IMR-90 (cell line): Measurements from ENCODE around the gene COL8A1. TPM values are rescaled to one million over a fixed set of nuclear protein-coding genes. Genes with fewer than 3 reads are reported as not detected.

Source experiments
- ATAC-seq: fragments of 200-7000 bp; cut with Tn5 transposase; 2 replicates; pipeline ENCODE4 v1.9.1; 2020; ENCODE audit warnings: low read depth, mild to moderate bottlenecking, moderate library complexity
- BruUV-seq: library from RNA; stranded (reverse); fragments of 400-500 nt; replicated peaks from 2 replicates; lab custom pipeline; 2021; lab: Mats Ljungman, UMichigan
- CTCF ChIA-PET: fragments of 300-600 bp; formaldehyde crosslinking; extraction: SDS; loops from one replicate; lab custom pipeline; 2021; ENCODE audit warnings: antibody characterized with exemption; lab: Yijun Ruan, JAX
- POLR2A ChIA-PET: fragments of 300-600 bp; sonication (Branson Sonifier 250); formaldehyde crosslinking; loops from one replicate; lab custom pipeline; 2022; ENCODE audit warnings: antibody characterized with exemption; ENCODE audit not compliant: unreplicated experiment; lab: Charles Lee
- DNase-seq: peaks from one replicate; pipeline ENCODE4 v3.0.0; 2013
- H2AFZ ChIP-seq: replicated peaks from 2 replicates; pipeline ENCODE3; 2013; ENCODE audit warnings: low read length, mild to moderate bottlenecking; ENCODE audit not compliant: poor library complexity
- H2AK5ac ChIP-seq: 2 replicates; pipeline ENCODE4 v1.6.1; 2013; ENCODE audit warnings: low read depth, low read length, inconsistent platforms
- H2AK9ac ChIP-seq: replicated peaks from 2 replicates; pipeline ENCODE3; 2013; ENCODE audit warnings: mild to moderate bottlenecking, low read depth, low read length, moderate library complexity; ENCODE audit not compliant: poor library complexity
- H2BK120ac ChIP-seq: 2 replicates; pipeline ENCODE4 v1.6.1; 2013; ENCODE audit warnings: low read depth, low read length, inconsistent platforms
- H2BK15ac ChIP-seq: 3 replicates; pipeline ENCODE4 v1.6.1; 2013; ENCODE audit warnings: low read depth, low read length, inconsistent platforms
- H2BK20ac ChIP-seq: 2 replicates; pipeline ENCODE4 v1.6.1; 2013; ENCODE audit warnings: low read depth, mild to moderate bottlenecking, inconsistent platforms, low read length, moderate library complexity
- H2BK5ac ChIP-seq: 2 replicates; pipeline ENCODE4 v1.6.1; 2013; ENCODE audit warnings: mild to moderate bottlenecking, low read depth, low read length, inconsistent platforms; ENCODE audit not compliant: poor library complexity, severe bottlenecking
- H3K14ac ChIP-seq: replicated peaks from 2 replicates; pipeline ENCODE4 v1.6.1; 2013; ENCODE audit warnings: low read depth, low read length, inconsistent platforms
- H3K18ac ChIP-seq: 2 replicates; pipeline ENCODE4 v1.6.1; 2013; ENCODE audit warnings: low read depth, low read length, control low read depth
- H3K23ac ChIP-seq: 2 replicates; pipeline ENCODE4 v1.6.1; 2013; ENCODE audit warnings: low read depth, low read length, inconsistent platforms
- H3K27ac ChIP-seq: 2 replicates; pipeline ENCODE4 v1.5.1; 2013; ENCODE audit warnings: mild to moderate bottlenecking, control low read depth, low read length; ENCODE audit not compliant: insufficient read depth
- H3K27me3 ChIP-seq: 2 replicates; pipeline ENCODE4 v1.6.1; 2013; ENCODE audit warnings: low read length; ENCODE audit not compliant: control insufficient read depth, insufficient read depth
- H3K36me3 ChIP-seq: 2 replicates; pipeline ENCODE4 v1.6.1; 2013; ENCODE audit warnings: low read length, mixed read lengths; ENCODE audit not compliant: control insufficient read depth, insufficient read depth
- H3K4ac ChIP-seq: 2 replicates; pipeline ENCODE4 v1.6.1; 2013; ENCODE audit warnings: low read depth, low read length, inconsistent platforms
- H3K4me1 ChIP-seq: 2 replicates; pipeline ENCODE4 v1.6.1; 2013; ENCODE audit warnings: low read length, mixed read lengths; ENCODE audit not compliant: control insufficient read depth, insufficient read depth
- H3K4me2 ChIP-seq: 2 replicates; pipeline ENCODE4 v1.6.1; 2013; ENCODE audit warnings: low read depth, mild to moderate bottlenecking, control low read depth, low read length, moderate library complexity
- H3K4me3 ChIP-seq: 2 replicates; pipeline ENCODE4 v1.5.1; 2013; ENCODE audit warnings: low read depth, mild to moderate bottlenecking, control low read depth, low read length, moderate library complexity; ENCODE audit not compliant: insufficient read depth
- H3K56ac ChIP-seq: 2 replicates; pipeline ENCODE4 v1.6.1; 2013; ENCODE audit warnings: low read length, inconsistent platforms; ENCODE audit not compliant: insufficient read depth; ENCODE audit errors: extremely low read depth
- H3K79me1 ChIP-seq, 2 experiments: 2 replicates each; pipeline ENCODE4 v1.6.1; 2013; ENCODE audit warnings: low read length in 2 of 2, inconsistent platforms in 1 of 2, low read depth in 1 of 2
- H3K9ac ChIP-seq: 2 replicates; pipeline ENCODE4 v1.6.1; 2013; ENCODE audit warnings: low read depth, low read length, control low read depth
- H3K9me1 ChIP-seq: 2 replicates; pipeline ENCODE4 v1.6.1; 2013; ENCODE audit warnings: low read length, inconsistent platforms; ENCODE audit not compliant: insufficient read depth
- H3K9me3 ChIP-seq: 2 replicates; pipeline ENCODE4 v1.6.1; 2013; ENCODE audit warnings: low read length; ENCODE audit not compliant: control insufficient read depth, insufficient read depth
- H4K20me1 ChIP-seq: 2 replicates; pipeline ENCODE4 v1.6.1; 2013; ENCODE audit warnings: low read length, inconsistent platforms; ENCODE audit not compliant: insufficient read depth
- H4K5ac ChIP-seq: 2 replicates; pipeline ENCODE4 v1.6.1; 2013; ENCODE audit warnings: mild to moderate bottlenecking, low read depth, low read length, control low read depth
- H4K8ac ChIP-seq, 2 experiments: 2 replicates each; pipeline ENCODE4 v1.6.1; 2013; ENCODE audit warnings: low read depth in 2 of 2, low read length in 2 of 2, control low read depth in 1 of 2, inconsistent platforms in 1 of 2
- H4K91ac ChIP-seq: 2 replicates; pipeline ENCODE4 v1.6.1; 2013; ENCODE audit warnings: low read depth, low read length, inconsistent platforms; ENCODE audit not compliant: insufficient read depth
- CHD1 ChIP-seq: IDR thresholded peaks from 2 replicates; pipeline ENCODE4 v1.6.1; 2012; ENCODE audit warnings: low read depth, low read length, improper control_type of control experiment
- FOS ChIP-seq: fragments of 150-350 bp; IDR thresholded peaks from 2 replicates; pipeline ENCODE4 v1.6.1; 2016; ENCODE audit warnings: low read depth, low read length
- MAFK ChIP-seq: IDR thresholded peaks from 2 replicates; pipeline ENCODE4 v1.6.1; 2012; ENCODE audit warnings: low read depth, low read length, improper control_type of control experiment
- MXI1 ChIP-seq: IDR thresholded peaks from 2 replicates; pipeline ENCODE4 v1.6.1; 2012; ENCODE audit warnings: low read depth, mild to moderate bottlenecking, low read length, moderate library complexity, borderline replicate concordance
- RCOR1 ChIP-seq: IDR thresholded peaks from 2 replicates; pipeline ENCODE4 v1.6.1; 2012; ENCODE audit warnings: mild to moderate bottlenecking, low read length, improper control_type of control experiment; ENCODE audit not compliant: insufficient replicate concordance
- SMC3 ChIP-seq: fragments of 150-350 bp; IDR thresholded peaks from 2 replicates; pipeline ENCODE4 v1.6.1; 2016; ENCODE audit warnings: low read depth, mild to moderate bottlenecking, antibody characterized with exemption, low read length, moderate library complexity
- USF2 ChIP-seq: fragments of 150-350 bp; IDR thresholded peaks from 2 replicates; pipeline ENCODE4 v1.6.1; 2017; ENCODE audit warnings: mild to moderate bottlenecking, antibody characterized with exemption, low read length, low read depth
- WGBS, 2 experiments: methylation state at CpG; one replicate each; pipeline versions ENCODE4 v1.1.5 to v1.1.7; 2013; ENCODE audit warnings: missing lambda C conversion rate in 2 of 2; ENCODE audit not compliant: insufficient read length in 1 of 2; ENCODE audit errors: extremely low coverage in 2 of 2; 5-methylcytosine and 5-hydroxymethylcytosine counted together
- dilution Hi-C: fragments of 300-500 bp; cut with HindIII; formaldehyde crosslinking; loops from one replicate; pipeline ENCODE4 v1.14.3; 2018; ENCODE audit warnings: low sequenced_read_pairs; ENCODE audit not compliant: unreplicated experiment
- in situ Hi-C: fragments of 300-500 bp; cut with MboI; formaldehyde crosslinking; loops from 3 replicates; pipeline ENCODE4 v1.14.3; 2019; ENCODE audit warnings: low sequenced_read_pairs, inconsistent platforms, mixed read lengths
- intact Hi-C: fragments of 100-400 bp; cut with micrococcal nuclease; formaldehyde crosslinking; loops from 2 replicates; pipeline ENCODE4 v1.10.0; 2022
- polyA plus RNA-seq, 3 experiments: library from polyadenylated mRNA; depleted of rRNA; stranded (reverse); fragments of >200 nt; gene quantifications; 2 replicates each; pipeline ENCODE4 v1.2.3, GENCODE V29; 2012; ENCODE audit warnings: low replicate concordance in 1 of 3
- total RNA-seq: library from RNA; depleted of rRNA; stranded (reverse); fragments of >200 nt; gene quantifications from 2 replicates; pipeline ENCODE4 v1.2.3, GENCODE V29; 2012

The COL8A1 gene
- total and polyA plus RNA-seq, 2 of the 4 experiments (the other 2 are of a cell fraction), result 119 to 151 TPM

- Histone ChIP-seq H3K27ac (no peak overlapping the region), H3K18ac (peak overlapping the region; percentile 80), H2BK20ac (no peak overlapping the region), H3K56ac (no peak overlapping the region), H3K9me3 (no peaks in the 10 kb centered on the region), H4K8ac (peak overlapping the region; percentile 44 to 76), H3K23ac (no peak overlapping the region; the same call in 1 of the 2 replicates), H4K91ac (peak overlapping the region; percentile 54; the same call in 1 of the 2 replicates), H2AFZ (no peak overlapping the region), H3K36me3 (peaks cover 2% of the 10 kb centered on the region; the same call in 1 of the 2 replicates), H3K9me1 (peaks cover 10% of the 10 kb centered on the region), H3K14ac (no peak overlapping the region), H4K20me1 (no peaks in the 10 kb centered on the region; the same call in 1 of the 2 replicates), H2BK15ac (0 out of 3 replicates have a peak overlapping the region, but pooled peaks have one; percentile 47), H3K4me2 (no peak overlapping the region), H2AK9ac (no peak overlapping the region), H3K27me3 (no peaks in the 10 kb centered on the region), H3K9ac (no peak overlapping the region), H3K4me3 (no peak overlapping the region), H4K5ac (peak overlapping the region; percentile 74; the same call in 1 of the 2 replicates), H2AK5ac (peak overlapping the region; percentile 56; the same call in 1 of the 2 replicates), H3K4ac (no peak overlapping the region), H2BK5ac (peak overlapping the region; percentile 32), H3K4me1 (peaks cover 15% of the 10 kb centered on the region), H2BK120ac (0 out of 2 replicates have a peak overlapping the region, but pooled peaks have one; percentile 41), H3K79me1 (peaks cover 44 to 59% of the 10 kb centered on the region in 2 experiments)
- no TSS peak for BruUV-seq
- POLR2A ChIA-PET, result no interaction called here
- TF ChIP-seq FOS (no peak), CHD1 (no peak), USF2 (no peak), MAFK (no peak), MXI1 (no peak), SMC3 (no peak), RCOR1 (no peak)
- CTCF ChIA-PET, result no interaction called here
- dilution Hi-C loops, result no loop called here
- no CpG with 5 or more reads among the region's 4 CpGs for WGBS, 2 experiments
- ATAC-seq, result no peak
- DNase-seq, result no peak
- intact Hi-C loops, result no loop called here
- in situ Hi-C loops, result no loop called here
These were observed 21.6 kb downstream of the COL8A1 start for GRCh38 chr3:99659951-99660350.
